Panc1 (cell line): ENCODE data around the gene EIF3L.

ENCODE experiments used
- CTCF ChIP-seq: fragments of 450-650 bp; IDR thresholded peaks from 2 replicates; pipeline ENCODE4 v1.5.1; 2017; ENCODE audit warnings: mild to moderate bottlenecking
- POLR2AphosphoS5 ChIP-seq: IDR thresholded peaks from 2 replicates; pipeline ENCODE4 v1.6.1; 2012; ENCODE audit warnings: mild to moderate bottlenecking, low read depth, low read length, moderate library complexity
- SIN3A ChIP-seq: IDR thresholded peaks from 2 replicates; pipeline ENCODE4 v1.6.1; 2012; ENCODE audit warnings: low read depth, mild to moderate bottlenecking, low read length, moderate library complexity, borderline replicate concordance; ENCODE audit not compliant: insufficient read depth
- TF ChIP-seq, protein P1 (sequence below), 2 experiments: IDR thresholded peaks; 2 replicates each; pipeline ENCODE4 v1.6.1; 2011 to 2012; ENCODE audit warnings: low read depth in 2 of 2, control low read depth in 1 of 2, low read length in 1 of 2, mild to moderate bottlenecking in 1 of 2, moderate library complexity in 1 of 2; ENCODE audit not compliant: insufficient read depth in 1 of 2

DNA sequence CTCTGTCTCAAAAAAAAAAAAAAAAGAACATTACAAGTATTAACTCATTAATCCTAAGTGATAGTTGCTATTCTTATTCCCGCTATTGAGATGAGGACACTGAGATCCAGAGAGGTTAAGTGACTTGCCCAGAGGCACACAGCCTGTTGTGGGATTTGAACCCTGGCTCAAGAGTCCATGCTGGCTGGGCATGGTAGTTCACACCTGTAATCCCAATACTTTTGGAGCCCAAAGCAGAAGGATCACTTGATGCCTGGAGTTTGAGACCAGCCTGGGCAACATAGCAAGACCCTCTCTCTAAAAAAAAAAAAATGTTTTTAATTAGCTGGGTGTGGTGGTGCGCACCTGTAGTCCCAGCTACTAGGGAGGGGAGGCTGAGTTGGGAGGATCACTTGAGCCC is 37.4 kb upstream of the EIF3L start:
- TF ChIP-seq CTCF = no peak
- TF ChIP-seq POLR2AphosphoS5 = no peak
- TF ChIP-seq, protein P1, sequence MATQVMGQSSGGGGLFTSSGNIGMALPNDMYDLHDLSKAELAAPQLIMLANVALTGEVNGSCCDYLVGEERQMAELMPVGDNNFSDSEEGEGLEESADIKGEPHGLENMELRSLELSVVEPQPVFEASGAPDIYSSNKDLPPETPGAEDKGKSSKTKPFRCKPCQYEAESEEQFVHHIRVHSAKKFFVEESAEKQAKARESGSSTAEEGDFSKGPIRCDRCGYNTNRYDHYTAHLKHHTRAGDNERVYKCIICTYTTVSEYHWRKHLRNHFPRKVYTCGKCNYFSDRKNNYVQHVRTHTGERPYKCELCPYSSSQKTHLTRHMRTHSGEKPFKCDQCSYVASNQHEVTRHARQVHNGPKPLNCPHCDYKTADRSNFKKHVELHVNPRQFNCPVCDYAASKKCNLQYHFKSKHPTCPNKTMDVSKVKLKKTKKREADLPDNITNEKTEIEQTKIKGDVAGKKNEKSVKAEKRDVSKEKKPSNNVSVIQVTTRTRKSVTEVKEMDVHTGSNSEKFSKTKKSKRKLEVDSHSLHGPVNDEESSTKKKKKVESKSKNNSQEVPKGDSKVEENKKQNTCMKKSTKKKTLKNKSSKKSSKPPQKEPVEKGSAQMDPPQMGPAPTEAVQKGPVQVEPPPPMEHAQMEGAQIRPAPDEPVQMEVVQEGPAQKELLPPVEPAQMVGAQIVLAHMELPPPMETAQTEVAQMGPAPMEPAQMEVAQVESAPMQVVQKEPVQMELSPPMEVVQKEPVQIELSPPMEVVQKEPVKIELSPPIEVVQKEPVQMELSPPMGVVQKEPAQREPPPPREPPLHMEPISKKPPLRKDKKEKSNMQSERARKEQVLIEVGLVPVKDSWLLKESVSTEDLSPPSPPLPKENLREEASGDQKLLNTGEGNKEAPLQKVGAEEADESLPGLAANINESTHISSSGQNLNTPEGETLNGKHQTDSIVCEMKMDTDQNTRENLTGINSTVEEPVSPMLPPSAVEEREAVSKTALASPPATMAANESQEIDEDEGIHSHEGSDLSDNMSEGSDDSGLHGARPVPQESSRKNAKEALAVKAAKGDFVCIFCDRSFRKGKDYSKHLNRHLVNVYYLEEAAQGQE (IDR thresholded peaks at IDR 0.05; ENCODE audit: insufficient read depth in 1 of 2, low read depth in 2 of 2, low read length in 1 of 2) = no peak
- TF ChIP-seq SIN3A = no peak
